Ovary (tissue), 9 donors: ENCODE measurements around the gene POLA2. TPM values are rescaled to one million over a fixed set of nuclear protein-coding genes. Genes with fewer than 3 reads are reported as not detected.
"Not testable (repeated sequence)": the region's sequence is repeated elsewhere in the genome, so short reads cannot be mapped to it uniquely, and the experiment has no call there.

ENCODE experiments used
- DNase-seq, 5 donors: peaks; one replicate each; pipeline ENCODE4 v3.0.0-alpha.2; 2019 to 2020
- H3K27ac ChIP-seq, 2 donors: fragments of 200-600 bp; one replicate each; pipeline versions ENCODE4 v1.5.1 to v1.8.0; 2019 to 2022
- H3K27me3 ChIP-seq: fragments of 200-600 bp; one replicate; pipeline ENCODE4 v1.8.0; 2022
- H3K36me3 ChIP-seq: fragments of 200-600 bp; sonication (generic); one replicate; pipeline ENCODE4 v1.5.1; 2019
- H3K4me1 ChIP-seq: one replicate; pipeline ENCODE4 v1.8.1; 2013; ENCODE audit warnings: mild to moderate bottlenecking, moderate library complexity; ENCODE audit not compliant: insufficient read depth
- H3K4me3 ChIP-seq: fragments of 200-600 bp; sonication (generic); one replicate; pipeline ENCODE4 v1.5.1; 2017
- H3K9me3 ChIP-seq, 2 donors: fragments of 200-600 bp in 1 of 2; sonication (generic) in 1 of 2; one replicate each; pipeline versions ENCODE4 v1.5.1 to v1.8.1; 2013 to 2019; ENCODE audit warnings: mild to moderate bottlenecking in 1 of 2, moderate library complexity in 1 of 2
- EP300 ChIP-seq: sonication (generic); formaldehyde crosslinking; IDR thresholded peaks from one replicate; pipeline ENCODE4 v1.6.1; 2017; ENCODE audit warnings: antibody characterized with exemption
- POLR2A ChIP-seq: fragments of 450-650 bp; IDR thresholded peaks from one replicate; pipeline ENCODE4 v1.6.1; 2017; ENCODE audit warnings: antibody characterized with exemption, mild to moderate bottlenecking, moderate library complexity
- WGBS, 3 donors: extraction: QIAGEN DNeasy Blood & Tissue Kit in 1 of 3; methylation state at CpG; one replicate each; pipeline versions ENCODE4 v1.1.5 to v1.1.7; 2013 to 2017; 5-methylcytosine and 5-hydroxymethylcytosine counted together
- intact Hi-C, 4 donors: fragments of 100-400 bp; cut with DNase I; formaldehyde crosslinking; loops; one replicate each; pipeline versions ENCODE4 v1.11.0 to v1.15.1; 2022 to 2023
- polyA plus RNA-seq, 2 donors: library from polyadenylated mRNA; stranded (reverse); fragments of 200-250 nt in 1 of 2; fragments of 350-450 nt in 1 of 2; fragmentation: Illumina TruSeq in 1 of 2; extraction: RNeasy Lipid Tissue Mini Kit (QIAGEN cat#74804) in 1 of 2; gene quantifications; one replicate each; pipeline ENCODE4 v1.2.3, GENCODE V29; 2013 to 2014
- total RNA-seq, 7 donors: library from RNA; depleted of rRNA in 2 of 7; stranded (reverse); fragments of >200 nt in 2 of 7; fragmentation: NEBNext Ultra II Directional in 3 of 7; extraction: Animal tissue kit (Norgen Biotek cat#: 25700) in 3 of 7; gene quantifications; one replicate each; pipeline versions ENCODE4 v1.1.0 to v1.2.4, GENCODE V29; 2016 to 2023
- TF ChIP-seq, protein P1 (sequence below), 3 donors: fragments of 450-650 bp in 2 of 3; fragments of 200-600 bp in 1 of 3; IDR thresholded peaks; one replicate each; pipeline versions ENCODE4 v1.5.1 to v1.8.0; 2016 to 2022; ENCODE audit warnings: antibody characterized with exemption in 3 of 3, mild to moderate bottlenecking in 1 of 3
- donor health status: DM: no; HTN: no; CAD: no; lungs with moderate emphysema.
- donor health status: DM: no; HTN: no; CAD: no.
- donor health status: Bipolar disorder and iron deficiency.
- donor health status: DM: yes; HTN: yes; CAD: no.
- donor health status: DM: no; HTN: no; CAD: no.
- donor health status: DM: yes; HTN: yes; CAD: no.

POLA2 gene
- total and polyA plus RNA-seq, 9 donors, result 4.5 to 13.3 (median 8.6) TPM

DNA sequence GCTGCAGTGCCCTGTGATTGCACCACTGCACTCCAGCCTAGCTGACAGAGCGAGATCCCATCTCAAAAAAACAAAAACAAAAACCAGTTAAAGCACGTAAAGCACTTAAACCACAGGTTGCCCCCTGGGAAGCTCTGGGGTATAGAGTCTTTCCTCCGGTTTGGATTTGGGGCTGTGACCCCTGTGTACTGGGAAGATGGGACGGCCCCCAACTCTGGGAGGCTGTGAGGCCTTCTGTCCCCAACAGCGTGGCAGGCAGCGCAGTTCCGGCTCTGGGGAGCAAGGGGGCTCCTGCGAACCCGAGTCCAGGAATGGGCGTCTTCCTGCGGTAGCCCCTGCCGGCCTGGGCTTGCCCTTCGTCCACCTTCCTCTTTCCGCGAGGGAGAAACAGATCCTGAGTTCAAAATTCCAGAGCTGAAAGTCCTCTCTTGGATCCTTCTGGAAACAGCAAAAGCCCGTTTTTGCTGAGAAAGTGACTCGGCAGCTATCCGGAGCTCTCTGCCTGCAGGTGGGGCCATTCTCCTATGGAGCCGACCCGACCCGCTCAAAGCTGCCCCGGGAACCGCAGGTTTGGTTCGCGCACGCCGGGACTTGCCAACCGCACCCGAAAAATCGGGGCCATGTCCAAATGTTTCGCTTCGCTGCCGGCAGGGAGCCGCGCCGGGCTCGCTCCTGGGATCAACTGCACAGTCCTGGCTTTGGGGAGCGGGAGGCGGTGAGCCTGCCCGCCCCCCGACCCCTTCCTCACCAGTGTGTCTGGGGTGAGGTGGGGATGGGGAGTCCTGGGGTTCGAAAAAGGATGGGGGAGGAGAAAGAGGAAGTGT is 36.3 kb upstream of the POLA2 start:
- DNase-seq, result peak; percentile 53 to 72 (median 64)
- intact Hi-C loops, result no loop called here
- peak overlapping the region; percentile 45 for H3K4me3 ChIP-seq

DNA sequence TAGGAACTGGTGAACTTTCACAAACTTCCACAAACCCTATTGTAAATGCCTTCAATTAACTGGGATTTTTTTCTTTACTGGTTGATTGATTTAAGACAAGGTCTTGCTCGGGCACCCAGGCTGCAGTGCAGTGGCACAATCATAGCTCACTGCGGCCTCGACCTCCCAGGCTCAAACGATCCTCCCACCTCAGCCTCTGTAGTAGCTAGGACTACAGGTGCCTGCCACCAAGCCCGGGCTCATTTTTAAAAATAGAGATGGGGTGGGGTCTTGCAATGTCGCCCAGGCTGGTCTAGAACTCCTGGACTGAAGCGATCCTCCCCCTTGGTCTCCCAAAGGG is 35.7 kb upstream of the POLA2 start:
- 32 to 44% (median 39%) methylated on average over 7 of the region's 7 CpGs for WGBS, 3 donors
- Histone ChIP-seq H3K27me3 (no peaks in the 10 kb centered on the region), H3K4me1 (peaks cover 4% of the 10 kb centered on the region), H3K9me3 (no peaks in the 10 kb centered on the region), H3K36me3 (no peaks in the 10 kb centered on the region), H3K4me3 (peak overlapping the region; percentile 45), H3K27ac (no peak overlapping the region)
- TF ChIP-seq EP300 (no peak), POLR2A (no peak)
- TF ChIP-seq, protein P1, sequence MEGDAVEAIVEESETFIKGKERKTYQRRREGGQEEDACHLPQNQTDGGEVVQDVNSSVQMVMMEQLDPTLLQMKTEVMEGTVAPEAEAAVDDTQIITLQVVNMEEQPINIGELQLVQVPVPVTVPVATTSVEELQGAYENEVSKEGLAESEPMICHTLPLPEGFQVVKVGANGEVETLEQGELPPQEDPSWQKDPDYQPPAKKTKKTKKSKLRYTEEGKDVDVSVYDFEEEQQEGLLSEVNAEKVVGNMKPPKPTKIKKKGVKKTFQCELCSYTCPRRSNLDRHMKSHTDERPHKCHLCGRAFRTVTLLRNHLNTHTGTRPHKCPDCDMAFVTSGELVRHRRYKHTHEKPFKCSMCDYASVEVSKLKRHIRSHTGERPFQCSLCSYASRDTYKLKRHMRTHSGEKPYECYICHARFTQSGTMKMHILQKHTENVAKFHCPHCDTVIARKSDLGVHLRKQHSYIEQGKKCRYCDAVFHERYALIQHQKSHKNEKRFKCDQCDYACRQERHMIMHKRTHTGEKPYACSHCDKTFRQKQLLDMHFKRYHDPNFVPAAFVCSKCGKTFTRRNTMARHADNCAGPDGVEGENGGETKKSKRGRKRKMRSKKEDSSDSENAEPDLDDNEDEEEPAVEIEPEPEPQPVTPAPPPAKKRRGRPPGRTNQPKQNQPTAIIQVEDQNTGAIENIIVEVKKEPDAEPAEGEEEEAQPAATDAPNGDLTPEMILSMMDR (IDR thresholded peaks at IDR 0.05), result no peak
- DNase-seq, result no peak
- intact Hi-C loops, result no loop called here

More for the DNA sequence above, 36.3 kb upstream of the POLA2 start:
- no peak for TF ChIP-seq POLR2A
- TF ChIP-seq, protein P1 (IDR thresholded peaks at IDR 0.05), result peak in 2 of 3 donors; percentile 39 to 41
- H3K9me3 ChIP-seq, result no peaks in the 10 kb centered on the region
- peaks cover 4% of the 10 kb centered on the region for H3K4me1 ChIP-seq
- peak overlapping the region in 1 of 2 donors; percentile 44 for H3K27ac ChIP-seq
- H3K27me3 ChIP-seq, result no peaks in the 10 kb centered on the region
- WGBS, 3 donors, result 7 to 9% (median 8%) methylated on average over 41 to 42 of the region's 42 CpGs
- H3K36me3 ChIP-seq, result no peaks in the 10 kb centered on the region

DNA sequence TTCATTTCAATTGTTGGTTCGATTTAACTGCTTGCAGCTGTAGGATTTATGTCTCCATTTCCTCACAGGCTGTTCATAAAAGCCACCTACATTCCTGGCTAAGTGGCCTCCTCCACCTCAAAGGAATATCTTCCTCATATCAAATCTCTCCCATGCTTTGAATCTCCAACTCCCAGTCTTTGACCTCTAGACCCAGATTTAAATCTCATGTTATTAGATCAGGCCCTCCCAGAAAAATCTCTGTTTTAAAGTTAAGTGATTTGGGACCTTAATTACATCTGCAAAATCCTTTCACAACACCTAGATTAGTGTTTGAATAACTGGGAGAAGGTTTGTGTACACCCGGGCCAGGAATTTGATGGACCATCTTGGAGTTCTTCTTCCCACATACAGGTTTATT is 33.9 kb upstream of the POLA2 start:
- WGBS, 3 donors, result 73 to 84% (median 75%) methylated on average over 2 of the region's 2 CpGs
- intact Hi-C loops, result loop anchor here in 1 of 4 donors (2.0 kb wide), 1 partner anchor 23 kb away; no protein-coding TSS in a partner anchor
- no peaks in the 10 kb centered on the region for H3K36me3 ChIP-seq
- peaks cover 4% of the 10 kb centered on the region for H3K4me1 ChIP-seq
- no peak for TF ChIP-seq EP300
- TF ChIP-seq, protein P1 (IDR thresholded peaks at IDR 0.05), result no peak
- TF ChIP-seq POLR2A, result no peak
- H3K9me3 ChIP-seq, result no peaks in the 10 kb centered on the region
- no peaks in the 10 kb centered on the region for H3K27me3 ChIP-seq
- H3K27ac ChIP-seq, result no peak overlapping the region
- DNase-seq, result no peak
- no peak overlapping the region for H3K4me3 ChIP-seq

DNA sequence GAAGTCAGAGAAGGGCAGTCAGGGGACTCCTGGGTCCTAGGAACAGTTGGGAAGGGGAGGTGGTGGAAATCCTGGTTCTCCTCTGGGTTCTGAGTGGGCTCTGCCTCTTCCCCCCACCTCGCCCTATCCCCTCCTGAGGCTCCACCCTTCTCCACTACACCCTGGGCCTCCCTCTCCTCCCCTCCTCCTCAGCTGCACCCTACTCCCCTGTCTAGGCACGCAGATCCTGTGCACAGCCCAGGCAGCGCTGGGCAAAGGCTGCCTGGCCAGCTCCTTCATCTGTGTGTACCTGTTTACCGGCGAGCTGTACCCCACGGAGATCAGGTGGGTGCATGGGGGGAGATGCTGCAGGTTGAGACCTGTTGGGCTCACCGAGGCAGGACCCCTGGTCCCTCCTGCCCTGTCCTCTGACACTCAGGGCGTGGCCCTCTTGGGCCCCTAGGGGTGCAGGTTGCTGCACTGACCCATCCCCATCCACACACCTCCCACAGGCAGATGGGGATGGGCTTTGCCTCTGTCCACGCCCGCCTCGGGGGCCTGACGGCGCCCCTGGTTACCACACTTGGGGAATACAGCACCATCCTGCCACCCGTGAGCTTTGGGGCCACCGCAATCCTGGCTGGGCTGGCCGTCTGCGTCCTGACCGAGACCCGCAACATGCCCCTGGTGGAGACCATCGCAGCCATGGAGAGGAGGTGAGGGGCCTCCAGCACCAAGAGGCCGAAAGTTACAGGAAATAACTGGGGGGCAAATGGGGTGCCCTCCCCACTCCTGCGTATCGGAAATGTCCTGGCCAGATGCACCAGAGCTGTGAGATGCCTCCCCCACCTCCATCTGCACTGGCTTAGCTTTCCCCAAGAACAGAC is 25.3 kb upstream of the POLA2 start:
- Histone ChIP-seq H3K36me3 (no peaks in the 10 kb centered on the region), H3K27me3 (no peaks in the 10 kb centered on the region), H3K4me1 (no peaks in the 10 kb centered on the region), H3K27ac (no peak overlapping the region), H3K9me3 (no peaks in the 10 kb centered on the region), H3K4me3 (no peak overlapping the region)
- no peak for TF ChIP-seq POLR2A
- TF ChIP-seq, protein P1 (IDR thresholded peaks at IDR 0.05), result no peak
- no peak for TF ChIP-seq EP300
- intact Hi-C loops, result no loop called here
- 73 to 82% (median 79%) methylated on average over 22 to 23 of the region's 23 CpGs for WGBS, 3 donors
- DNase-seq, result no peak

DNA sequence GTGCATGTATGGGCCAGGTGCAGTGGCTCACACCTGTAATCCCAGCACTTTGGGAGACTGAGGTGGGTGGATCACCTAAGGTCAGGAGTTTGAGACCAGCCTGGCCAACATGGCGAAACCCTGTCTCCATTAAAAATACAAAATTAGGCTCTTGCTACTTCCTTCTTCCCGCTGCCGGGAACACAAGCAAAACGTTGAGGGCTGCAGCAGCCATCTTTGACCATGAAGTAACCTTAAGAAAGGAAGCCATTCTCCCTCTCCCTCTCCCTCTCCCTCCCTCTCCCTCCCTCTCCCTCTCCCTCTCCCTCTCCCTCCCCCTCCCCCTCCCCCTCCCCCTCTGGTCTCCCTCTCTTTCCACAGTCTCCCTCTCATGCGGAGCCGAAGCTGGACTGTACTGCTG is 23.5 kb upstream of the POLA2 start:
- H3K9me3 ChIP-seq, H3K27ac ChIP-seq, H3K4me3 ChIP-seq, H3K4me1 ChIP-seq, H3K36me3 ChIP-seq, H3K27me3 ChIP-seq, DNase-seq, intact Hi-C loops: not testable (repeated sequence)
- 57 to 81% (median 79%) methylated on average over 4 to 6 of the region's 6 CpGs for WGBS, 3 donors
